Ishikawa (cell line): Measurements from ENCODE around the gene SIGLEC6.

Source experiments
- CEBPB ChIP-seq: IDR thresholded peaks from 2 replicates; pipeline ENCODE4 v1.6.1; 2012
- CREB1 ChIP-seq: IDR thresholded peaks from 2 replicates; pipeline ENCODE4 v1.6.1; 2012; ENCODE audit warnings: low read depth
- EGR1 ChIP-seq: IDR thresholded peaks from 2 replicates; pipeline ENCODE4 v1.6.1; 2012
- EP300 ChIP-seq: IDR thresholded peaks from 2 replicates; pipeline ENCODE4 v1.6.1; 2012; ENCODE audit warnings: borderline replicate concordance
- FOXM1 ChIP-seq: IDR thresholded peaks from 2 replicates; pipeline ENCODE4 v1.6.1; 2012; ENCODE audit warnings: low read depth, borderline replicate concordance
- MAX ChIP-seq: IDR thresholded peaks from 2 replicates; pipeline ENCODE4 v1.6.1; 2012
- NFIC ChIP-seq: IDR thresholded peaks from 2 replicates; pipeline ENCODE4 v1.6.1; 2012
- RAD21 ChIP-seq: IDR thresholded peaks from 2 replicates; pipeline ENCODE4 v1.6.1; 2012; ENCODE audit warnings: low read depth
- REST ChIP-seq: IDR thresholded peaks from 2 replicates; pipeline ENCODE4 v1.6.1; 2012; ENCODE audit warnings: low read depth, mild to moderate bottlenecking
- TAF1 ChIP-seq: IDR thresholded peaks from 2 replicates; pipeline ENCODE4 v1.6.1; 2012; ENCODE audit warnings: low read depth, mild to moderate bottlenecking
- TCF12 ChIP-seq: IDR thresholded peaks from 2 replicates; pipeline ENCODE4 v1.6.1; 2012; ENCODE audit warnings: low read depth
- TEAD4 ChIP-seq: IDR thresholded peaks from 2 replicates; pipeline ENCODE4 v1.6.1; 2012
- USF1 ChIP-seq: IDR thresholded peaks from 2 replicates; pipeline ENCODE4 v1.6.1; 2012
- YY1 ChIP-seq: IDR thresholded peaks from 2 replicates; pipeline ENCODE4 v1.6.1; 2012; ENCODE audit warnings: low read depth
- ZBTB7A ChIP-seq: IDR thresholded peaks from 2 replicates; pipeline ENCODE4 v1.6.1; 2012; ENCODE audit warnings: low read depth

SIGLEC6 gene

GRCh38 chr19:51489113-51489512 is 42.4 kb downstream of the SIGLEC6 start:
- TF ChIP-seq USF1 (no peak), TCF12 (no peak), RAD21 (no peak), CEBPB (no peak), YY1 (no peak), EGR1 (no peak)

GRCh38 chr19:51488491-51488890 is 43.0 kb downstream of the SIGLEC6 start:
- TF ChIP-seq EGR1 (no peak), EP300 (no peak), ZBTB7A (no peak), FOXM1 (no peak), TCF12 (no peak), USF1 (no peak), CREB1 (no peak), TAF1 (no peak)

- TF ChIP-seq EP300 (no peak), TAF1 (no peak), ZBTB7A (no peak), TEAD4 (no peak), FOXM1 (no peak), YY1 (no peak), RAD21 (no peak), REST (no peak), MAX (no peak), EGR1 (no peak), CEBPB (no peak), USF1 (no peak)
Measured at GRCh38 chr19:51485960-51486660, 45.4 kb downstream of the SIGLEC6 start.

- TF ChIP-seq EGR1 = no peak
- peak; percentile 93 for TF ChIP-seq REST
- TF ChIP-seq EP300 = no peak
- peak; percentile 29; the same call in 1 of the 2 replicates for TF ChIP-seq TEAD4
- TF ChIP-seq CREB1 = no peak
Measured at GRCh38 chr19:51480590-51480989, 50.9 kb downstream of the SIGLEC6 start.

GRCh38 chr19:51479531-51480331 is 51.7 kb downstream of the SIGLEC6 start:
- TF ChIP-seq CEBPB (no peak), CREB1 (no peak), MAX (no peak), EP300 (no peak), EGR1 (no peak)

- TF ChIP-seq EP300 = no peak
- TF ChIP-seq TCF12 = no peak
- TF ChIP-seq CREB1 = no peak
- TF ChIP-seq RAD21 = no peak
- no peak for TF ChIP-seq NFIC
- TF ChIP-seq CEBPB = no peak
- TF ChIP-seq YY1 = no peak
- TF ChIP-seq REST = no peak
- no peak for TF ChIP-seq ZBTB7A
- TF ChIP-seq FOXM1 = no peak
- no peak for TF ChIP-seq MAX
- TF ChIP-seq TAF1 = no peak
- no peak for TF ChIP-seq TEAD4
- no peak for TF ChIP-seq EGR1
- TF ChIP-seq USF1 = no peak
Measured at GRCh38 chr19:51478381-51479234, 52.9 kb downstream of the SIGLEC6 start, which contains the start of gene CEACAM18. Gene CEACAM18 (plus strand): TSS chr19:51478539.
